H9 (cell line): ENCODE measurements around the gene DAAM2. TPM values are rescaled to one million over a fixed set of nuclear protein-coding genes. Genes with fewer than 3 reads are reported as not detected.

Source experiments
- DNase-seq: peaks from one replicate; pipeline ENCODE4 v3.0.0-alpha.2; 2017
- H2AFZ ChIP-seq: one replicate; pipeline ENCODE4 v1.6.1; 2013; ENCODE audit warnings: mild to moderate bottlenecking, low read length, control low read depth, moderate library complexity
- H2AK5ac ChIP-seq: 2 replicates; pipeline ENCODE4 v1.6.1; 2013; ENCODE audit warnings: low read length, control low read depth, mixed read lengths; ENCODE audit not compliant: insufficient read length
- H2BK120ac ChIP-seq: one replicate; pipeline ENCODE4 v1.6.1; 2013; ENCODE audit warnings: low read depth, mild to moderate bottlenecking, low read length, control low read depth, inconsistent platforms; ENCODE audit not compliant: poor library complexity, severe bottlenecking
- H2BK12ac ChIP-seq: 2 replicates; pipeline ENCODE4 v1.6.1; 2013; ENCODE audit warnings: low read length, control low read depth, mixed read lengths, low read depth; ENCODE audit not compliant: insufficient read length
- H2BK15ac ChIP-seq: 2 replicates; pipeline ENCODE4 v1.6.1; 2013; ENCODE audit warnings: low read depth, low read length, control low read depth
- H2BK20ac ChIP-seq: one replicate; pipeline ENCODE4 v1.6.1; 2013; ENCODE audit warnings: low read depth, mild to moderate bottlenecking, low read length, control low read depth, inconsistent platforms; ENCODE audit not compliant: poor library complexity, severe bottlenecking
- H2BK5ac ChIP-seq: 2 replicates; pipeline ENCODE4 v1.6.1; 2013; ENCODE audit warnings: low read length, control low read depth, mixed read lengths; ENCODE audit not compliant: insufficient read length
- H3K14ac ChIP-seq: 2 replicates; pipeline ENCODE4 v1.6.1; 2013; ENCODE audit warnings: low read length, control low read depth; ENCODE audit not compliant: insufficient read depth
- H3K18ac ChIP-seq: 2 replicates; pipeline ENCODE4 v1.6.1; 2013; ENCODE audit warnings: low read depth, mild to moderate bottlenecking, mixed read lengths, low read length, control low read depth; ENCODE audit not compliant: insufficient read length
- H3K23ac ChIP-seq: 2 replicates; pipeline ENCODE4 v1.6.1; 2013; ENCODE audit warnings: low read length, control low read depth, mixed read lengths, low read depth; ENCODE audit not compliant: insufficient read length
- H3K23me2 ChIP-seq: 2 replicates; pipeline ENCODE4 v1.6.1; 2013; ENCODE audit warnings: low read depth, mild to moderate bottlenecking, mixed read lengths, low read length, control low read depth; ENCODE audit not compliant: insufficient read length, poor library complexity, severe bottlenecking
- H3K27ac ChIP-seq: 2 replicates; pipeline ENCODE4 v1.5.1; 2013; ENCODE audit warnings: low read length, control low read depth, mixed read lengths, low read depth; ENCODE audit not compliant: insufficient read length
- H3K27me3 ChIP-seq: 2 replicates; pipeline ENCODE4 v1.6.1; 2013; ENCODE audit warnings: low read length, control low read depth, inconsistent platforms; ENCODE audit not compliant: insufficient read depth
- H3K4ac ChIP-seq: 2 replicates; pipeline ENCODE4 v1.6.1; 2013; ENCODE audit warnings: low read depth, mild to moderate bottlenecking, control low read depth, inconsistent platforms, low read length, moderate library complexity
- H3K4me1 ChIP-seq: 2 replicates; pipeline ENCODE4 v1.6.1; 2013; ENCODE audit warnings: low read length, control low read depth, inconsistent platforms; ENCODE audit not compliant: insufficient read depth
- H3K4me2 ChIP-seq: 2 replicates; pipeline ENCODE4 v1.6.1; 2013; ENCODE audit warnings: low read length, control low read depth, mixed read lengths; ENCODE audit not compliant: insufficient read length, insufficient read depth
- H3K56ac ChIP-seq: 2 replicates; pipeline ENCODE4 v1.6.1; 2013; ENCODE audit warnings: low read depth, mild to moderate bottlenecking, mixed read lengths, low read length, control low read depth; ENCODE audit not compliant: insufficient read length
- H3K79me1 ChIP-seq: 2 replicates; pipeline ENCODE4 v1.6.1; 2013; ENCODE audit warnings: low read depth, mild to moderate bottlenecking, moderate library complexity, low read length, control low read depth, inconsistent platforms; ENCODE audit not compliant: insufficient read depth, poor library complexity, severe bottlenecking
- H3K79me2 ChIP-seq: 2 replicates; pipeline ENCODE4 v1.6.1; 2013; ENCODE audit warnings: low read length, control low read depth, inconsistent platforms; ENCODE audit not compliant: insufficient read depth
- H3K9ac ChIP-seq: 2 replicates; pipeline ENCODE4 v1.6.1; 2013; ENCODE audit warnings: low read length, control low read depth, mixed read lengths; ENCODE audit not compliant: insufficient read length; ENCODE audit errors: extremely low read depth
- H3K9me3 ChIP-seq: one replicate; pipeline ENCODE4 v1.6.1; 2013; ENCODE audit warnings: low read depth, low read length, inconsistent platforms; ENCODE audit not compliant: control insufficient read depth
- H3T11ph ChIP-seq: one replicate; pipeline ENCODE4 v1.6.1; 2013; ENCODE audit warnings: mild to moderate bottlenecking, low read length, control low read depth, inconsistent platforms
- H4K20me1 ChIP-seq: one replicate; pipeline ENCODE4 v1.6.1; 2013; ENCODE audit not compliant: control insufficient read depth, insufficient read length, insufficient read depth
- H4K5ac ChIP-seq: 2 replicates; pipeline ENCODE4 v1.6.1; 2013; ENCODE audit warnings: low read depth, mild to moderate bottlenecking, mixed read lengths, low read length, control low read depth; ENCODE audit not compliant: insufficient read length
- H4K8ac ChIP-seq: replicated peaks from 2 replicates; pipeline ENCODE4 v1.6.1; 2013; ENCODE audit warnings: low read length, control low read depth, mixed read lengths, low read depth; ENCODE audit not compliant: insufficient read length
- H4K91ac ChIP-seq: 2 replicates; pipeline ENCODE4 v1.6.1; 2013; ENCODE audit warnings: low read depth, mild to moderate bottlenecking, moderate library complexity, mixed read lengths, low read length, control low read depth; ENCODE audit not compliant: insufficient read length
- H3K27ac Mint-ChIP-seq, 3 experiments: 2 replicates in 2 of 3; 3 replicates in 1 of 3; pipeline ENCODE4 v1.8.0; 2020 to 2021; ENCODE audit warnings: mixed read lengths in 3 of 3, mild to moderate bottlenecking in 1 of 3, moderate library complexity in 1 of 3
- H3K27me3 Mint-ChIP-seq: 2 replicates; pipeline ENCODE4 v1.8.0; 2021; ENCODE audit warnings: low read depth, mild to moderate bottlenecking, moderate library complexity, mixed read lengths
- H3K36me3 Mint-ChIP-seq, 3 experiments: 2 replicates in 2 of 3; 3 replicates in 1 of 3; pipeline ENCODE4 v1.8.0; 2020 to 2021; ENCODE audit warnings: low read depth in 3 of 3, mixed read lengths in 3 of 3; ENCODE audit not compliant: insufficient read depth in 1 of 3
- H3K4me1 Mint-ChIP-seq, 2 experiments: 2 replicates each; pipeline ENCODE4 v1.8.0; 2020; ENCODE audit warnings: mixed read lengths in 2 of 2
- H3K4me3 Mint-ChIP-seq, 2 experiments: 2 replicates in 1 of 2; 3 replicates in 1 of 2; pipeline ENCODE4 v1.8.0; 2020 to 2021; ENCODE audit warnings: mild to moderate bottlenecking in 2 of 2, mixed read lengths in 2 of 2, moderate library complexity in 1 of 2
- H3K9me3 Mint-ChIP-seq, 2 experiments: 2 replicates in 1 of 2; 3 replicates in 1 of 2; pipeline ENCODE4 v1.8.0; 2020; ENCODE audit warnings: mild to moderate bottlenecking in 2 of 2, mixed read lengths in 2 of 2, moderate library complexity in 1 of 2
- WGBS: extraction: QIAGEN DNeasy Blood & Tissue Kit; methylation state at CpG from one replicate; pipeline ENCODE4 v1.1.7; 2013; ENCODE audit warnings: missing lambda C conversion rate, low lambda C conversion rate, mixed read lengths; ENCODE audit not compliant: insufficient read length; ENCODE audit errors: extremely low coverage; 5-methylcytosine and 5-hydroxymethylcytosine counted together
- total RNA-seq: library from RNA; stranded (reverse); gene quantifications from 2 replicates; pipeline ENCODE4 v1.2.1, GENCODE V29; 2021
- TF ChIP-seq, protein P1 (sequence below): fragments of 200-600 bp; sonication (generic); conservative IDR thresholded peaks from 3 replicates; pipeline ENCODE4 v1.8.0; 2021; ENCODE audit warnings: antibody characterized with exemption, mild to moderate bottlenecking

DAAM2 gene
- total RNA-seq, 1 experiment from 2014 or later, result 1.1 TPM

DNA sequence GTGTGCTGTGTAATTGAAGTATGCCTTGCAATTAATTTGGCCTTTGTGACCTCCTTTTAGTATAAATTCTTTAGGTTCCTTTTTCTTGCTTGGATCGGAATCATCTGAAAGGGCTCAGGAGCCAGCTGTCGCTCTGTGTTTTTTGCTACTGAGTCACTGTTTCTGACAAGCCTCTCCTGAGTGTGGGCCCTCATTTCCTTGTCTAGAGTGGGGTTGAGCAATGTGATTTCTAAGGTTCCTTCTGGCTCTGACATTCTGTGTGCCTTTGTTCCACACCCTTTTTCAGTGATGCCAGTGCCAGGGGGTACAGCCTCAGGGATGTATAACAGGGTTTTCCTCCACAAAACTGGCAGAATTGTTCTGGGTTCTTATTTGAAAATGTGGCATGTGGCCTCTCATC, 26.5 kb downstream of the DAAM2 start:
- TF ChIP-seq, protein P1, sequence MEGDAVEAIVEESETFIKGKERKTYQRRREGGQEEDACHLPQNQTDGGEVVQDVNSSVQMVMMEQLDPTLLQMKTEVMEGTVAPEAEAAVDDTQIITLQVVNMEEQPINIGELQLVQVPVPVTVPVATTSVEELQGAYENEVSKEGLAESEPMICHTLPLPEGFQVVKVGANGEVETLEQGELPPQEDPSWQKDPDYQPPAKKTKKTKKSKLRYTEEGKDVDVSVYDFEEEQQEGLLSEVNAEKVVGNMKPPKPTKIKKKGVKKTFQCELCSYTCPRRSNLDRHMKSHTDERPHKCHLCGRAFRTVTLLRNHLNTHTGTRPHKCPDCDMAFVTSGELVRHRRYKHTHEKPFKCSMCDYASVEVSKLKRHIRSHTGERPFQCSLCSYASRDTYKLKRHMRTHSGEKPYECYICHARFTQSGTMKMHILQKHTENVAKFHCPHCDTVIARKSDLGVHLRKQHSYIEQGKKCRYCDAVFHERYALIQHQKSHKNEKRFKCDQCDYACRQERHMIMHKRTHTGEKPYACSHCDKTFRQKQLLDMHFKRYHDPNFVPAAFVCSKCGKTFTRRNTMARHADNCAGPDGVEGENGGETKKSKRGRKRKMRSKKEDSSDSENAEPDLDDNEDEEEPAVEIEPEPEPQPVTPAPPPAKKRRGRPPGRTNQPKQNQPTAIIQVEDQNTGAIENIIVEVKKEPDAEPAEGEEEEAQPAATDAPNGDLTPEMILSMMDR, result no peak
- Histone ChIP-seq H4K8ac (no peak overlapping the region), H4K20me1 (no peaks in the 10 kb centered on the region), H3K56ac (no peak overlapping the region), H4K91ac (no peak overlapping the region), H2AFZ (no peak overlapping the region), H3K23me2 (no peaks in the 10 kb centered on the region), H2BK5ac (no peak overlapping the region), H3K9ac (no peak overlapping the region), H3K27me3 (no peaks in the 10 kb centered on the region), H2BK20ac (no peak overlapping the region), H3K18ac (no peak overlapping the region), H2BK120ac (no peak overlapping the region), H3K4me2 (no peak overlapping the region), H2AK5ac (no peak overlapping the region), H3K14ac (no peak overlapping the region), H3K23ac (no peak overlapping the region), H2BK12ac (no peak overlapping the region), H2BK15ac (no peak overlapping the region), H4K5ac (no peak overlapping the region), H3K79me2 (no peaks in the 10 kb centered on the region), H3K4ac (no peak overlapping the region), H3T11ph (no peak overlapping the region), H3K4me1 (no peaks in the 10 kb centered on the region), H3K9me3 (no peaks in the 10 kb centered on the region), H3K79me1 (no peaks in the 10 kb centered on the region), H3K27ac (no peak overlapping the region)
- H3K27ac Mint-ChIP-seq, result no peak overlapping the region; a peak in 1 of 7 replicates
- H3K36me3 Mint-ChIP-seq, result no peaks in the 10 kb centered on the region
- no CpG with 5 or more reads among the region's 2 CpGs for WGBS
- DNase-seq, result no peak
- no peaks in the 10 kb centered on the region for H3K9me3 Mint-ChIP-seq
- H3K27me3 Mint-ChIP-seq, result peaks cover 6% of the 10 kb centered on the region; the same call in 1 of the 2 replicates
- peaks cover 21 to 27% of the 10 kb centered on the region in 2 experiments for H3K4me1 Mint-ChIP-seq
- H3K4me3 Mint-ChIP-seq, result no peak overlapping the region
